Subcutaneous adipose tissue (tissue), 4 donors: ENCODE data around the gene MTRF1. TPM values are rescaled to one million over a fixed set of nuclear protein-coding genes. Genes with fewer than 3 reads are reported as not detected.

ENCODE experiments used
- total RNA-seq, 4 donors: library from RNA; depleted of rRNA; stranded (reverse); fragments of >200 nt; gene quantifications; one replicate each; pipeline ENCODE4 v1.1.0, GENCODE V29; 2016
- TF ChIP-seq, protein P1 (sequence below): fragments of 450-650 bp; IDR thresholded peaks from one replicate; pipeline ENCODE4 v1.5.1; 2016; ENCODE audit warnings: low read depth, mild to moderate bottlenecking, control low read depth, antibody characterized with exemption, moderate library complexity

The MTRF1 gene
- total RNA-seq, 4 donors from 2014 or later = 10.7 to 13.1 (median 11.6) TPM

DNA sequence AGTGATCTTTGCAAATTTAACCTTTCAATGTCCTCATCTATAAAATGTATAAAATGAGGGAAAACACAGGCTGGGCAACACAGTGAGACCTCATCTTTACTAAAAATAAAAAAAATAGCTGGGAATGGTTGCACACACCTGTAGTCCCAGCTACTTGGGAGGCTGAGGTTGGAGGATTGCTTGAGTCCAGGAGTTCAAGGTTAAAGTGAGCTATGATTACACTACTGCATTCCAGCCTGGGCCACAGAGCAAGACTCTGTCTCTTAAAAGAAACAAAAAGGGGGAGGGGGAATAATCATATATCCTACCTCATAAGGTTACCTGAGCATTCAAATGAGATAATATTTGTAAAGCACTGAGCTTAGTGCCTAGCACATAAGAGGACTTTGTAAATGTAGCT, 5.8 kb downstream of the MTRF1 start:
- TF ChIP-seq, protein P1, sequence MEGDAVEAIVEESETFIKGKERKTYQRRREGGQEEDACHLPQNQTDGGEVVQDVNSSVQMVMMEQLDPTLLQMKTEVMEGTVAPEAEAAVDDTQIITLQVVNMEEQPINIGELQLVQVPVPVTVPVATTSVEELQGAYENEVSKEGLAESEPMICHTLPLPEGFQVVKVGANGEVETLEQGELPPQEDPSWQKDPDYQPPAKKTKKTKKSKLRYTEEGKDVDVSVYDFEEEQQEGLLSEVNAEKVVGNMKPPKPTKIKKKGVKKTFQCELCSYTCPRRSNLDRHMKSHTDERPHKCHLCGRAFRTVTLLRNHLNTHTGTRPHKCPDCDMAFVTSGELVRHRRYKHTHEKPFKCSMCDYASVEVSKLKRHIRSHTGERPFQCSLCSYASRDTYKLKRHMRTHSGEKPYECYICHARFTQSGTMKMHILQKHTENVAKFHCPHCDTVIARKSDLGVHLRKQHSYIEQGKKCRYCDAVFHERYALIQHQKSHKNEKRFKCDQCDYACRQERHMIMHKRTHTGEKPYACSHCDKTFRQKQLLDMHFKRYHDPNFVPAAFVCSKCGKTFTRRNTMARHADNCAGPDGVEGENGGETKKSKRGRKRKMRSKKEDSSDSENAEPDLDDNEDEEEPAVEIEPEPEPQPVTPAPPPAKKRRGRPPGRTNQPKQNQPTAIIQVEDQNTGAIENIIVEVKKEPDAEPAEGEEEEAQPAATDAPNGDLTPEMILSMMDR = no peak

DNA sequence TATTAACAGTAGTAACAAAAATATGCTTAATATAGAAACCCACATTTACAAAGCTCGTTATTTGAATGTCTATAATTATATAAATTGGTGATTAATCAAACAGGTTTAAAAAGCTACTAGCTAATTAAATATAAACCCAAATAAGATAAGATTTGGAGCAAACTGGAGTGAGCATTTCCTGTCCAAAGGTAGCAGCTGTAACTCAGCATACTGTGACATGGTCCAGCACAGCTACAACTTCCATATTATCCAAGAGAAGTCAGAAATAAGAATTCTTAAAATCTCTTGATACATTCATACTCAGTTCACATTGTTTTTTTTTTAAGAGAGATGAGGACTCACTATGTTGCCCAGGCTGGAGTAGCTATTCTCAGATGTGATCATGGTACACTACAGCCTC, 8.5 kb downstream of the MTRF1 start:
- TF ChIP-seq, protein P1 = no peak

DNA sequence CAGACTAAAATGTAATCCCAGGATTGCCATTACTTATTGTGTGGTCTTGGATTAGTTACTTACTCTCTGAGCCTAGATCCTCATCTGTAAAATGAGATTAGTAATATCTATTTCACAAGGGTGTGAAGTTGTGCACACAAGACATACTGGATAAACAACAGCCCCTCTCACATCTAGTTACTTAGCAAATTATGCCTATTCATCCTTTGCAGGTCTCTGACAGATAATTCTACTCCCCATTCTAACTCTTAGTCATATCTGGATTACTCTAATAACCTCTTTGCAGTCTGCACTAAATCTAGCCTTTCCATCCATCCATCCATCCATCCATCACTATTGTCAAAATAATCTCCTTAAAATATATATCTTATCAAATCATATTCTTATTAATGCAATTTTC, 12.4 kb downstream of the MTRF1 start:
- TF ChIP-seq, protein P1 = no peak

DNA sequence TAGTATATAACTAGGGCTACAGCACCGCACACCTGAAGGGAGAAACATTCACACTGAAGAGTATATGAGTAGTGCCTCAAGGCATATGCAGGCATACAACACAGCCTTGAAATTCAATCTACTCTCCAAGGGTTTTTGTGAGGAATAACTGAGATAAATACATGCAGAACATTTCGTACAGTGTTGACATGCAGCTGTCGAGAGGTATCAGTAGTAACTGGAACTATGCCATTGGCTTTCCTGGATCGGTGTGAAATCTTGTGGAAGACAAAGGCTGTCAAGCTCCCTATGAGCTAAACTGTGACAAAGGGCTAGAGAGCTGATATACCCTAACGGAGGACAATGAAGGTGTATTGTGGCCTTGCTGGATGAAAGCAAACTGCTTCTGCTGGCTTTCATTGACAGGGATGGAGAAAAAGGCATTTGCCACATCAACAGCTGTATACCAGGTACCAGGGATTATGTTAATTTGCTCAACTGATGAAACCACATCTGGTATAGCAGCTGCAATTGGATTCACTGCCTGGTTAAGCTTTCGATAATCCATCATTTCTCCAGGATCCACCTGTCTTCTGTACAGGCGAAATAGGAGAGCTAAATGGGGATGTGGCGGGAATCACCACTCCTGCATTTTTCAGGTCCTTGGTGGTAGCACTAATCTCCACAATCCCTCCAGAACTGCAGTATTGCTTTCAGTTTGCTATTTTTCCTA, 16.3 kb downstream of the MTRF1 start:
- TF ChIP-seq, protein P1 = no peak

DNA sequence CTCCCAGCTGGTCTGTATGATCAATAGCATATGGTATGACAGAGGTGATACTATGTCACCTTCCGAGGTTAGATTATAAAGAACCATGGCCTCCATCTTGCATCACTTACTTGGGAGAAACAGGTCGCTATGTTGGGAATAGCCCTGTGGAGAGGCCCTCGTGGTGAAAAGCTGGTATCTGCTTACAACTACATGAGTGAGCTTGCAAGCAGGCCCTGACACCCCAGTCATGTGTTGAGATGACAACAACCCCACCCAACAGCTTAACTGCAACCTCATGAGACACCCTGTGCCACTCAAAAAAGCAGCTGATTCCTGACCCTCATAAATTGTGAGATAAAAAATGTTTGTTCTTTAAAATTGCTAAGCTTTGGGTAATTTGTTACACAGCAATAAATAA, 18.8 kb downstream of the MTRF1 start:
- TF ChIP-seq, protein P1 = no peak

DNA sequence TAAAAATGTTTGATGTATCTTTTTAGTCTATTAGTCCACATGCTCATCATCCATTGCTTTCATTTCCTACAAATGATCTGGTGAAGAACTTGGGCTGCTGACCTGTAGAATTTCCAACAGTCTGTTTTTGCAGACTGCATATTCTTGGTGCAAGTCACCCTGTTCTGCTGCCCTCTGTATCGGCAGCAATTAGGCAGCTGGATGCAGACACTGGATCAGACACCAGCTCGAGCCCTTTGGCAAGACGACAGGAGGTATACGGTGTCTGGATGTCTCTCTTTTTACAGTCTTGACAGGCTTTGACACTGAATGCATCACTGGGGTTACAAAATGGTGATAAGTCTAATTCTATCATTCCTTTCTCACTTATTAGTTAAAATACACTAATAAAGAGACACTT, 21.8 kb downstream of the MTRF1 start:
- TF ChIP-seq, protein P1 = no peak

DNA sequence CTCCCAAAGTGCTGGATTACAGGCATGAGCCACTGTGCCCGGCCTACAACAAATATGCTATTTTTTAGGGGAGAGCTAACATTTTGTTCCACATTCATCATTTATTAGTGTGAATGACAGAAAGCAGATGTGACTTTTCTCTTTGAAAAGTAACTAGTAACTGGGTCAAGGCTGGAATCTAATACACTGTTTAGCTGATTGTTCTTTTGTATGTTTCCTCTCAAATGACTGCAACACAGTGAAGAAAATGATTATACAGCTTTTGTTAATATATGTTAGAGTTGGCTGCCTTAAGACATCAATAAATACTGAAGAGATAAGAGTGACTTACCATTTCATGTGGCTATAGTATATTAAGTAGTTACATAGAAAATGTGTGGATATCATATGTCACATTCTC, 27.0 kb downstream of the MTRF1 start:
- TF ChIP-seq, protein P1 = no peak
